T1000 (cell line): Measurements from ENCODE around the gene EVA1B.

Experiments used
- DNase-seq: peaks from one replicate; lab custom pipeline; 2025; ENCODE audit warnings: mixed read lengths; lab: John Stamatoyannopoulos, UW

The EVA1B gene

GRCh38 chr1:36279110-36279788 is 44.2 kb downstream of the EVA1B start:
- DNase-seq, result no peak

- no peak for DNase-seq
These were observed 46.8 kb downstream of the EVA1B start for GRCh38 chr1:36276688-36277087.

GRCh38 chr1:36274201-36274600 is 49.2 kb downstream of the EVA1B start:
- no peak for DNase-seq

DNA sequence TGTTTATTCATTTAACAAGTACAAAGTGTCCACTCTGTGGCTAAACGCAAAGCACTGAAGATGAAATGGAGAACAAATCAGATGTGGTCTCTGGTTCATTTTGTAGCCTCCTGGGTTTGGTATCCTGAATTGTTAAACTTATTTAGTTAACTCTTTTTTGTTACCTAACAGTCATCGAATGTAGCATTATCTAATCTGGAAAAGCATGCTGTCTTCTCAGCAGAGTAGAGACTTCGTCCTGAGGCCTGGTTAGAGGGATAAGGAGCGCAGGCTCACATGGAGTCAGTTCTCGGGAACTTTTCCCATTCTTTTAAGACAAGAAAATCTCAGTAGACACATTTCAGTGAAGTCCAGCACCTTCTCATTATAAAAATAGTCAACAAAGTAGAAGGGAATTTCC is 50.4 kb downstream of the EVA1B start:
- no peak for DNase-seq
